GM12864 (cell line): ENCODE data around the gene ZG16.
"Not testable (repeated sequence)": the region's sequence is repeated elsewhere in the genome, so short reads cannot be mapped to it uniquely, and the experiment has no call there.

Experiments used
- DNase-seq: peaks from one replicate; pipeline ENCODE4 v3.0.0-alpha.2; 2011; ENCODE audit warnings: low read depth
- H3K4me3 ChIP-seq: 2 replicates; pipeline ENCODE4 v1.5.1; 2011; ENCODE audit warnings: mild to moderate bottlenecking, low read depth, low read length, control low read depth
- CTCF ChIP-seq: IDR thresholded peaks from 2 replicates; pipeline ENCODE4 v1.5.1; 2011; ENCODE audit warnings: low read depth, mild to moderate bottlenecking, moderate library complexity, low read length, control low read depth, inconsistent platforms; ENCODE audit errors: missing control alignments

Gene ZG16

GRCh38 chr16:29757950-29758466, 20.0 kb upstream of the ZG16 start:
- no peak for TF ChIP-seq CTCF
- no peak overlapping the region for H3K4me3 ChIP-seq
- DNase-seq: no peak

GRCh38 chr16:29760567-29761279, 17.3 kb upstream of the ZG16 start:
- DNase-seq: no peak
- TF ChIP-seq CTCF: no peak
- no peak overlapping the region for H3K4me3 ChIP-seq

- not testable (repeated sequence) for H3K4me3 ChIP-seq, DNase-seq
These were observed 16.8 kb upstream of the ZG16 start for GRCh38 chr16:29761280-29761651.

GRCh38 chr16:29761882-29762281, 16.2 kb upstream of the ZG16 start:
- no peak overlapping the region for H3K4me3 ChIP-seq
- no peak for DNase-seq
- TF ChIP-seq CTCF: no peak

GRCh38 chr16:29763326-29763725, 14.7 kb upstream of the ZG16 start:
- H3K4me3 ChIP-seq: no peak overlapping the region
- no peak for TF ChIP-seq CTCF
- DNase-seq: no peak

GRCh38 chr16:29765167-29766032, 12.7 kb upstream of the ZG16 start:
- no peak overlapping the region for H3K4me3 ChIP-seq
- TF ChIP-seq CTCF: no peak
- no peak for DNase-seq

- no peak for DNase-seq
- no peak for TF ChIP-seq CTCF
- H3K4me3 ChIP-seq: no peak overlapping the region
These were observed 11.5 kb upstream of the ZG16 start for GRCh38 chr16:29766571-29766970.
